ENCODE results near the gene IL31RA.

IL31RA gene

GRCh38 chr5:55905251-55905650, 54.1 kb downstream of the IL31RA start:
- TF ChIP-seq CTCF (IDR thresholded peaks at IDR 0.05; ENCODE audit: low read depth, low read length, poor library complexity, severe bottlenecking) = no peak
- TF ChIP-seq EZH2phosphoT487 (IDR thresholded peaks at IDR 0.05; ENCODE audit: borderline replicate concordance, low read length) = no peak
- Histone ChIP-seq H3K27me3 (ENCODE audit: control insufficient read depth, low read length) (no peaks in the 10 kb centered on the region), H3K9me3 (ENCODE audit: control insufficient read depth, insufficient read depth, low read length) (no peaks in the 10 kb centered on the region), H3K4me3 (ENCODE audit: low read length) (no peak overlapping the region), H3F3A (ENCODE audit: control insufficient read depth, insufficient read depth) (no peaks in the 10 kb centered on the region), H4K20me1 (ENCODE audit: control insufficient read depth, insufficient read depth, low read depth, low read length) (no peaks in the 10 kb centered on the region), H3K9me2 (replicated peaks; ENCODE audit: control insufficient read depth, low read length) (no peaks in the 10 kb centered on the region), H3K36me3 (ENCODE audit: control insufficient read depth, low read length) (no peaks in the 10 kb centered on the region), H3K4me2 (ENCODE audit: low read length) (no peak overlapping the region), H3K4me1 (ENCODE audit: control insufficient read depth, low read length) (no peaks in the 10 kb centered on the region), H3K79me2 (ENCODE audit: control insufficient read depth, low read length) (no peaks in the 10 kb centered on the region), H3K27ac (ENCODE audit: low read depth, low read length) (no peak overlapping the region)

GRCh38 chr5:55907927-55908326, 56.8 kb downstream of the IL31RA start:
- H3K4me2 ChIP-seq (ENCODE audit: low read length) = no peak overlapping the region
- H3K27me3 ChIP-seq (ENCODE audit: control insufficient read depth, low read length) = no peaks in the 10 kb centered on the region

GRCh38 chr5:55908804-55909203, 57.6 kb downstream of the IL31RA start:
- no peaks in the 10 kb centered on the region for H4K20me1 ChIP-seq (ENCODE audit: control insufficient read depth, insufficient read depth, low read depth, low read length)
- no peaks in the 10 kb centered on the region for H3K27me3 ChIP-seq (ENCODE audit: control insufficient read depth, low read length)
- H3K4me2 ChIP-seq (ENCODE audit: low read length) = no peak overlapping the region
- no peaks in the 10 kb centered on the region for H3K79me2 ChIP-seq (ENCODE audit: control insufficient read depth, low read length)
- H3K4me1 ChIP-seq (ENCODE audit: control insufficient read depth, low read length) = no peaks in the 10 kb centered on the region
- no peaks in the 10 kb centered on the region for H3K36me3 ChIP-seq (ENCODE audit: control insufficient read depth, low read length)
- no peak overlapping the region for H3K4me3 ChIP-seq (ENCODE audit: low read length)
- H3K9me3 ChIP-seq (ENCODE audit: control insufficient read depth, insufficient read depth, low read length) = no peaks in the 10 kb centered on the region
- no peaks in the 10 kb centered on the region for H3F3A ChIP-seq (ENCODE audit: control insufficient read depth, insufficient read depth)
- no peaks in the 10 kb centered on the region for H3K9me2 ChIP-seq (replicated peaks; ENCODE audit: control insufficient read depth, low read length)
- TF ChIP-seq EZH2phosphoT487 (IDR thresholded peaks at IDR 0.05; ENCODE audit: borderline replicate concordance, low read length) (no peak), CTCF (IDR thresholded peaks at IDR 0.05; ENCODE audit: low read depth, low read length, poor library complexity, severe bottlenecking) (no peak)
- no peak overlapping the region for H3K27ac ChIP-seq (ENCODE audit: low read depth, low read length)

More at GRCh38 chr5:55907927-55908326, 56.8 kb downstream of the IL31RA start:
- H3K27ac ChIP-seq (ENCODE audit: low read depth, low read length) = no peak overlapping the region
- no peaks in the 10 kb centered on the region for H3K4me1 ChIP-seq (ENCODE audit: control insufficient read depth, low read length)
- no peaks in the 10 kb centered on the region for H3K36me3 ChIP-seq (ENCODE audit: control insufficient read depth, low read length)
- TF ChIP-seq EZH2phosphoT487 (IDR thresholded peaks at IDR 0.05; ENCODE audit: borderline replicate concordance, low read length) (no peak), CTCF (IDR thresholded peaks at IDR 0.05; ENCODE audit: low read depth, low read length, poor library complexity, severe bottlenecking) (no peak)
- no peaks in the 10 kb centered on the region for H4K20me1 ChIP-seq (ENCODE audit: control insufficient read depth, insufficient read depth, low read depth, low read length)
- no peaks in the 10 kb centered on the region for H3K9me3 ChIP-seq (ENCODE audit: control insufficient read depth, insufficient read depth, low read length)
- H3K9me2 ChIP-seq (replicated peaks; ENCODE audit: control insufficient read depth, low read length) = no peaks in the 10 kb centered on the region
- no peaks in the 10 kb centered on the region for H3K79me2 ChIP-seq (ENCODE audit: control insufficient read depth, low read length)
- H3K4me3 ChIP-seq (ENCODE audit: low read length) = no peak overlapping the region
- no peaks in the 10 kb centered on the region for H3F3A ChIP-seq (ENCODE audit: control insufficient read depth, insufficient read depth)
